Activated CD4-positive, alpha-beta T cell treated with anti-CD3 and anti-CD28 coated beads, Interleukin-2, amount 10 ng/mL, durations not matched to agents 24 days and 14 days (primary cell): Measurements from ENCODE around the gene TTC33. TPM values are rescaled to one million over a fixed set of nuclear protein-coding genes. Genes with fewer than 3 reads are reported as not detected.
"Not testable (repeated sequence)": the region's sequence is repeated elsewhere in the genome, so short reads cannot be mapped to it uniquely, and the experiment has no call there.

Experiments
- DNase-seq: peaks from one replicate; pipeline ENCODE4 v3.0.0; 2022
- H3K27ac Mint-ChIP-seq: one replicate; pipeline ENCODE4 v1.8.0; 2022; ENCODE audit warnings: mild to moderate bottlenecking, mixed read lengths
- H3K27me3 Mint-ChIP-seq: one replicate; pipeline ENCODE4 v1.8.0; 2022; ENCODE audit warnings: mixed read lengths
- H3K36me3 Mint-ChIP-seq: one replicate; pipeline ENCODE4 v1.8.0; 2022; ENCODE audit warnings: low read depth, mild to moderate bottlenecking, mixed read lengths
- H3K4me1 Mint-ChIP-seq: one replicate; pipeline ENCODE4 v1.8.0; 2021; ENCODE audit warnings: mixed read lengths
- H3K4me3 Mint-ChIP-seq: one replicate; pipeline ENCODE4 v1.8.0; 2022; ENCODE audit warnings: mild to moderate bottlenecking, moderate library complexity, mixed read lengths
- H3K9me3 Mint-ChIP-seq: one replicate; pipeline ENCODE4 v1.8.0; 2021; ENCODE audit warnings: mixed read lengths
- intact Hi-C: fragments of 100-400 bp; cut with micrococcal nuclease; formaldehyde crosslinking; loops from one replicate; pipeline ENCODE4 v1.15.1; 2023
- total RNA-seq: library from RNA; stranded (reverse); gene quantifications from 2 replicates; pipeline ENCODE4 v1.2.3, GENCODE V29; 2022

Gene TTC33
- total RNA-seq, 1 donor from 2014 or later = 22.7 TPM

DNA sequence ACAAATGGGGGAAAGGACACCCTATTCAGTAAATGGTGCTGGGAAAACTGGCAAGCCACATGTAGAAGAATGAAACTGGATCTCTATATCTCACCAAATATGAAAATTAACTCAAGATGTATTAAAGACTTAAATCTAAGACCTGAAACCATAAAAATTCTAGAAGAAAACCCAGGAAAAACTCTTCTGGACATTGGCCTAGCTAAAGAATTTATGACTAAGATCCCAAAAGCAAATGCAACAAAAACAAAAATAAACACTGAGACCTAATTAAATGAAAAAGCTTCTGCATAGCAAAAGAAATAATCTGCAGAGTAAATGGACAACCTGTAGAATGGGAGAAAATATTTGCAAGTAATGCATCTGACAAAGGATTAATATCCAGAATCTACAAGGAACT lies 99.7 kb downstream of the TTC33 start:
- Mint-ChIP-seq H3K9me3 (peaks cover 14% of the 10 kb centered on the region), H3K4me1 (peaks cover 62% of the 10 kb centered on the region)
- intact Hi-C loops, H3K27me3 Mint-ChIP-seq, H3K27ac Mint-ChIP-seq, DNase-seq, H3K36me3 Mint-ChIP-seq, H3K4me3 Mint-ChIP-seq: not testable (repeated sequence)

DNA sequence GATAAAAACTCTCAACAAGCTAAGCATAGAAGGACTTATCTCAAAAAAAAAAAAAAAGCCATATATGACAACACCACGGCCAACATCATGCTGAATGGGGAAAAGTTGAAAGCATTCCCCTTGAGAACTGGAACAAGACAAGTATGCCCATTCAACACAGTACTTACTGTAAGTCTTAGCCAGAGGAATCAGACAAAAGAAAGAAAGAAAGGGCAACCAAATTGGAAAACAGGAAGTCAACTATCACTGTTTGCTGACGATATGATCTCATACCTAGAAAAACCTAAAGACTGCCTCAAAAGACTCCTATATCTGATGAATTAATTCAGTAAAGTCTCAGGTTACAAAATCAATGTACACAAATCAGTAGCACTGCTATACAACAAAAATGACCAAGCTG lies 100.6 kb downstream of the TTC33 start:
- Mint-ChIP-seq H3K9me3 (peaks cover 14% of the 10 kb centered on the region), H3K27me3 (no peaks in the 10 kb centered on the region), H3K36me3 (peaks cover 3% of the 10 kb centered on the region), H3K27ac (peak overlapping the region; percentile 90), H3K4me1 (peaks cover 69% of the 10 kb centered on the region), H3K4me3 (peak overlapping the region; percentile 88)
- peak; percentile 68 for DNase-seq
- intact Hi-C loops = loop anchor here (1.0 to 2.0 kb wide), 3 partner anchors 14 to 76 kb away; no protein-coding TSS in a partner anchor

DNA sequence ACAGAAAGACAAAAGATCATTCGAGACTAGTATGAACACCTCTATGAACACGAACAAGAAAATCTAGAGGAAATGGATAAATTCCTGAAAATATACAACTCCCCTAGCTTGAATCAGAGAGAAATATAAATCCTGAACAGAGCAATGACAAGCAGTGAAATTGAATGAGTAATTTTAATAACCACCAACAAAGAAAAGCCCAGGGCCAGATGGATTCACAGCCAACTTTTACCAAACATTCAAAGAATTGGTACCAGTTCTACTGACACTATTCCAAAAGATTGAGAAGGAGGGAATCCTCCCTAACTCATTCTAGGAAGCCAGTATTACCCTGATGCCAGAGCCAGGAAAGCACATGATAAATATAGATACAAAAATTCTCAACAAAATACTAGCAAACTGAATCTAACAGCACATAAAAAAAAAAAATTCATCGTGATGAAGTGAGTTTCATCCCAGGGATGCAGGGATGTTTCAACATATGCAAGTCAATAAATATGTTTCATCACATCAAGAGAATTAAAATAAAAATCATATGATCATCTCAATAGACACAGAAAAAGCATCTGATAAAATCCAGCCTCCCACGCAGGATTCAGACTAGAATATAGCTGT lies 101.3 kb downstream of the TTC33 start:
- Mint-ChIP-seq H3K36me3 (peaks cover 3% of the 10 kb centered on the region), H3K4me1 (peaks cover 75% of the 10 kb centered on the region), H3K27me3 (no peaks in the 10 kb centered on the region), H3K27ac (peak overlapping the region; percentile 95), H3K4me3 (peak overlapping the region; percentile 88), H3K9me3 (peaks cover 13% of the 10 kb centered on the region)
- intact Hi-C loops = loop anchor here (2.0 kb wide), 2 partner anchors 14 to 76 kb away; no protein-coding TSS in a partner anchor
- no peak for DNase-seq

DNA sequence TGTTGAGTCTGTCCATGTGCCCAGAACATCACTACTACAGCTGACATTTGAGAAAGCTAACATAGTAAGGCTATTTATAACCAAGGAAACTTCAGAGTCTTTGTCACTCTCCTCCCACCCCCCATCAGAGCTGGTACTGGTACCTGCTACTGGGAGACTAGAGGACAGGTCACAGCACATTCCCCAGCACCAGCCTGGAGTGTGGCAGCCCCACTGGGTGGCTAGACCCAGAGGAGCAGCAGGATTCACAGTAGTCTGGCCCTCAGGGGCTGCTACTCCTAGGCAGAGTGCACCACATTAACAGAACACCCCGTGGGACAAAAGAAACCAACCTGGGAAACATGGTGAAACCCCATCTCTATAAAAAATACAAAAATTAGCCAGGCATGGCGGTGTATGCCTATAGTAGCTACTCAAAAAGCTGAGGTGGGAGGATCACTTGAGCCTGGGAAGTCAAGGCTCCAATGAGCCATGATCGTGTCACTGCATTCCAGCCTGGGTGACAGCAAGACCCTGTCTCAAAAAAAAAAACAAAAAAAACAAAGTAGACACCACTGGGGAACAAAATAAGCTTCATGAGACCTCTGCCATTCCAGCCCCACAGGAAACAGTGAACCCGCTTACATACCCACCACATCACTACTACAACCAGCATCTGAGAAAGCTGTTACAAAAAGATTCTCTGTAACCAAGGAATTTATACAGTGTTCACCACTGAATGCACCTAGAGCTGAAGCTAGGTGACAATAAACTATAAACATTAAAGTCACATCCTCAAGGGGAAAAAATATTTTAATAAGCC lies 102.3 kb downstream of the TTC33 start:
- DNase-seq = peak; percentile 72
- Mint-ChIP-seq H3K27ac (peak overlapping the region; percentile 95), H3K9me3 (peaks cover 8% of the 10 kb centered on the region), H3K27me3 (no peaks in the 10 kb centered on the region), H3K36me3 (peaks cover 7% of the 10 kb centered on the region), H3K4me1 (peaks cover 75% of the 10 kb centered on the region), H3K4me3 (peak overlapping the region; percentile 88)
- intact Hi-C loops = loop anchor here (2.0 kb wide), 2 partner anchors 13 to 75 kb away; no protein-coding TSS in a partner anchor

DNA sequence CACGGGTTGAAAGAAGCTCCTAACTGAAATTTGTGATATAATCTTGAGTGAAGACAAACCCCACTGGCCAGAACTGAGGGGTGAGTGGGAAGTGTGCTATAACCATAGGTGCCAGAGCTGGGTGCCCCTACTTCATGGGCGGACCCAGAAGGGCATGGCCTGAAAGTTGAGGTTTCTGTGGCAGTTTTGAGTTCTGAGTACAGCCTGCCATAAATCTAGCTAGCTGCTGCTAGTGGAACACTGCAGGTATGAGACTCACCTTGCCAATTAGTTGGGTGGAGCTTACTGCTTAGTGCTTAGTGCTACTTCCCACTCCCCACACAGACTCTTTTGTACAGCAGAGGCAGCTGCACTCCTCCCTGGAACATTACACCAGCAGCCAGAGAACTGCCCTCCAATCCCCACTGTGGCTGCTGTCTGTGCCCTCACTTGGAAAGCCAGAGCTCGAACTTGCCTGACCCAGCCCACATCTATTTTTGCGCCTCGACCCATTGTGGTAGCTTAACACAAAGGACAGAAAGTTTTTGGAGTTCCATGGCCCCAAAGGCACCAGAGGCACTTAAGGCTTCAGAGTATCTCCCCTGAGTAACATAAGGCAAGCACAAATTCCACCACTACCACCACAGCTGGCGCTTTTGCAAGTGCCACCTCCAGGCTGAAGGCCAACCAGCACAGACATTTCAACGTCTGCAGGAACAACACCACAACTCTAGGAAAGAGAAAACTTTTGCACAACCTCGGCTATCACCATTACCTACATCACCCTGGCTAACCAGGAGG lies 103.1 kb downstream of the TTC33 start:
- intact Hi-C loops = no loop called here
- Mint-ChIP-seq H3K4me3 (peak overlapping the region; percentile 88), H3K9me3 (peaks cover 6% of the 10 kb centered on the region), H3K27me3 (no peaks in the 10 kb centered on the region), H3K4me1 (peaks cover 72% of the 10 kb centered on the region), H3K36me3 (peaks cover 13% of the 10 kb centered on the region), H3K27ac (peak overlapping the region; percentile 95)
- peak; percentile 72 for DNase-seq

DNA sequence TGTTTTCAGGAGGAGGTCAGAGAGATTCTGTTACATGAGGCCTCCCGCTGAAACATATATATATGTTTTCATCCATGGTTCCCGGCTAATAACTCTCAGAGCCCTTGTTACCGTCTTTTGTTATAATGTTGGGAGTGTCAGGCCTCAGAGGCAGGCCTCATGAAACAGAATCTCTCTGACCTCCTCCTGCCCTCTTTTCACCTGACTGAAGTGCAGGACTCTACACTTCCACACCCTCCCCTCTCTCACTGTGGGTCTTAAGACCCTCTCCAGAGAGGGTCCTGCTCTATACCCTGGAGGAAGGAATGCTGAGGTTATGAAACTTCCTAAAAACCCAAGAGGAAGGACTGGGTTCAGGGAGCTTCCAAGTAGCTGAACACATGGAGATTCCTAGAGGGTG lies 104.6 kb downstream of the TTC33 start:
- intact Hi-C loops = no loop called here
- Mint-ChIP-seq H3K27ac (no peak overlapping the region), H3K4me3 (no peak overlapping the region)

DNA sequence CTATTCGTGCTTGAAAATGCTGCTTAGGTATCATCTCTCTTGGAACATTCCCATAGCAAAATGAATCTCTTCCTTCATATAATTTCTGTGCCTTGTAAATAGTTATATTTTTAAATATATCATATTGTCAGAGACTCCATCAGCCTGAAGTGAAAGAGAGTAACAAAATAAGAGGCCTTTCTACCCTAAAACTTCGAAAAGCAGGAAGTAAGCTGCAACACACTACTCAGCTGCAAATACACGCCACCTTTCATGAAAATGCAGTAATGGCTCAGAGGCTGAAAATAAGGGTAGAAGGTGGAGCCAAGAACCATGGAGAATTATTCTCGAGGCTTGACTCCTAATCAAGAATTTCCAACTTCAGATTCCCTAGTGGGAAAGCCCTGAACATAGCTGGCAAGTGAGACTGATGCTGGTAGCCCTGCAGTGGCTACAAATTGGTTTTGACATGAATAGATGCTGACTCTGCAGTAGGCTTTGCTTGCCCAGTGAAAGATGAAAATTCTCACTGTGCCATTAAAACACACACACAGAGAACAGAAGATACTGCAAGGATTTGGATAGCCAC lies 106.2 kb downstream of the TTC33 start:
- peaks cover 14% of the 10 kb centered on the region for H3K9me3 Mint-ChIP-seq
- peak overlapping the region; percentile 74 for H3K27ac Mint-ChIP-seq
- DNase-seq = no peak
- intact Hi-C loops = no loop called here
- H3K4me3 Mint-ChIP-seq = peak overlapping the region; percentile 19
- H3K36me3 Mint-ChIP-seq = peaks cover 26% of the 10 kb centered on the region
- no peaks in the 10 kb centered on the region for H3K27me3 Mint-ChIP-seq
- H3K4me1 Mint-ChIP-seq = peaks cover 56% of the 10 kb centered on the region

More for the DNA sequence above, 104.6 kb downstream of the TTC33 start:
- no peaks in the 10 kb centered on the region for H3K27me3 Mint-ChIP-seq
- peaks cover 68% of the 10 kb centered on the region for H3K4me1 Mint-ChIP-seq
- H3K9me3 Mint-ChIP-seq = peaks cover 7% of the 10 kb centered on the region
- H3K36me3 Mint-ChIP-seq = peaks cover 15% of the 10 kb centered on the region
- no peak for DNase-seq

DNA sequence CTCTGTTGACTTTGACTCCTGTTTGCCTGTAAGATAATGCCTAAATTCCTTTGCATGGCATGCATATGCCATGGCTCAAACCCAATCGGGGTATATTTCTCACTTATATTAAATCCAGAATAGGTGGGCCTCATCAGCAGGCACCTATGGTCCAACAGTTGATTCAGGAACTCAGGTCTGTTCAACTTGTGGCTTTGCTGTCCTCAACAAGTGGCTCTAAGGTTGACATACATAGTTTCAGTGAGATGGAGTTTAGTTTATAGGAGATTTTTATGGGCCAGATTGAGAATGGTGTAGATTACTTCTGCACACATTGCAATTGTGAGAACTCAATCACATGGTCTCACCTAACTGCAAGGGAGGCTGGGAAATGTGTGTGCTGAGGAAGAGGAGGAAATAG lies 107.6 kb downstream of the TTC33 start:
- H3K4me3 Mint-ChIP-seq = no peak overlapping the region
- intact Hi-C loops = no loop called here
- peaks cover 33% of the 10 kb centered on the region for H3K36me3 Mint-ChIP-seq
- H3K27ac Mint-ChIP-seq = no peak overlapping the region
- H3K27me3 Mint-ChIP-seq = no peaks in the 10 kb centered on the region
- no peak for DNase-seq
- H3K4me1 Mint-ChIP-seq = peaks cover 42% of the 10 kb centered on the region
- peaks cover 21% of the 10 kb centered on the region for H3K9me3 Mint-ChIP-seq

DNA sequence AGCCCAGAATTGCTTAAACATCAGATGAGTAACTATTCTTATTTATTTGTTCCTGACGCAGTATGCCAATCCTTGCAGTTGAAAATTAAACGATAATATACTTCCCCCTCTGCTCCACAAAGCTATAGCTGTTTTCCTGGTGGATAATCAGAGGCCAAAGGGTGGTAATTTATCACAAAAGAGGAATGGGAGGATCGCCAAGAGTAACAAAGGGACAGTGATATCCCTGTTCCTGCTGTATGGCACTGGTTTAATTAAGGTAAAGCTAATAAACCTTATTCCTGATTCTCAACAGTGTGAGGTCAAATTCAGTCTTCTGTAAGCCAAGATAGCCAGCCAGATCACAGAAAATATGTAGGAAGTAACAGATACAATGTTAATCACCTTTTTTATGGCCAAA lies 109.5 kb downstream of the TTC33 start:
- Mint-ChIP-seq H3K36me3 (peaks cover 33% of the 10 kb centered on the region), H3K27ac (no peak overlapping the region), H3K4me3 (no peak overlapping the region), H3K9me3 (peaks cover 21% of the 10 kb centered on the region), H3K4me1 (peaks cover 30% of the 10 kb centered on the region), H3K27me3 (no peaks in the 10 kb centered on the region)
- DNase-seq = no peak
- intact Hi-C loops = no loop called here

DNA sequence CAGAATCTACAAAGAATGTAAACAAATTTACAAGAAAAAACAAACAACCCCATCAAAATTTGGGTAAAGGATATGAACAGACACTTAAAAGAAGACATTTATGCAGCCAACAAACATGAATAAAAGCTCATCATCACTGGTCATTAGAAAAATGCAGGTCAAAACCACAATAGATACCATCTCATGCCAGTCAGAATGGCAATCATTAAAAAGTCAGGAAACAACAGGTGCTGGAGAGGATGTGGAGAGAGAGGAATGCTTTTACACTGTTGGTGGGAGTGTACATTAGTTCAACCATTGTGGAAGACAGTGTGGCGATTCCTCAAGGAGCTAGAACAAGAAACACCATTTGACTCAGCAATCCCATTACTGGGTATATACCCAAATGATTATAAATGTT lies 116.2 kb downstream of the TTC33 start:
- H3K36me3 Mint-ChIP-seq = peaks cover 52% of the 10 kb centered on the region
- H3K4me3 Mint-ChIP-seq, DNase-seq, intact Hi-C loops, H3K27ac Mint-ChIP-seq, H3K27me3 Mint-ChIP-seq, H3K4me1 Mint-ChIP-seq: not testable (repeated sequence)
- H3K9me3 Mint-ChIP-seq = peaks cover 48% of the 10 kb centered on the region

DNA sequence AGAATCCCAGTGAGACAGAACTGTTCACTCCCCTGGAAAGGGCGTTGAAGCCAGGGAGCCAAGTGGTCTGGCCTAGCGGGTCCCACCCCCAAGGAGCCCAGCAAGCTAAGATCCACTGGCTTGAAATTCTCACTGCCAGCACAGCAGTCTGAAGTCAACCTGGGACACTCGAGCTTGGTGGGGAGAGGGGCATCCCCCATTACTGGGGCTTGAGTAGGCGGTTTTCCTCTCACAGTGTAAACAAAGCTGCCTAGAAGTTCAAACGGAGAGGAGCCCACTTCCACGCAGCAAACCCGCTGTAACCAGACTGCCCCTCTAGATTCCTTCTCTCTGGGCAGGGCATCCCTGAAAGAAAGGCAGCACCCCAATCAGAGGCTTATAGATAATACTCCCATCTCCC lies 121.2 kb downstream of the TTC33 start:
- Mint-ChIP-seq H3K36me3 (peaks cover 44% of the 10 kb centered on the region), H3K27ac (no peak overlapping the region), H3K9me3 (peaks cover 38% of the 10 kb centered on the region), H3K4me3 (no peak overlapping the region), H3K27me3 (no peaks in the 10 kb centered on the region), H3K4me1 (peaks cover 2% of the 10 kb centered on the region)
- no peak for DNase-seq
- intact Hi-C loops = no loop called here

DNA sequence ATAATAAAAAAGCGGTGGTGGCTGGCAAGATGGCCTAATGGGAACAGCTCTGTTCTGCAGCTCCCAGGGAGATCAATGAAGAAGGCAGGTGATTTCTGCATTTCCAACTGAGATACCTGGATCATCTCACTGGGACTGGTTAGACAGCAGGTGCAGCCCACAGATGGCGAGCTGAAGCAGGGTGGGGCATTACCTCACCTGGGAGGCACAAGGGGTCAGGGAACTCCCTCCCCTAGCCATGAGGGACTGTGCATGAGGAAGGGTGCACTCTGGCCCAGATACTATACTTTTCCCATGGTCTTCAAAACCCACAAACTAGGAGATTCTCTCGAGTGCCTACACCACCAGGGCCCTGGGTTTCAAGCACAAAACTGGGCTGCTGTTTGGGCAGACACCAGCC lies 121.6 kb downstream of the TTC33 start:
- H3K27me3 Mint-ChIP-seq = no peaks in the 10 kb centered on the region
- peaks cover 34% of the 10 kb centered on the region for H3K9me3 Mint-ChIP-seq
- H3K27ac Mint-ChIP-seq = no peak overlapping the region
- no peak for DNase-seq
- intact Hi-C loops = no loop called here
- H3K4me1 Mint-ChIP-seq = peaks cover 2% of the 10 kb centered on the region
- H3K36me3 Mint-ChIP-seq = peaks cover 40% of the 10 kb centered on the region
- no peak overlapping the region for H3K4me3 Mint-ChIP-seq

DNA sequence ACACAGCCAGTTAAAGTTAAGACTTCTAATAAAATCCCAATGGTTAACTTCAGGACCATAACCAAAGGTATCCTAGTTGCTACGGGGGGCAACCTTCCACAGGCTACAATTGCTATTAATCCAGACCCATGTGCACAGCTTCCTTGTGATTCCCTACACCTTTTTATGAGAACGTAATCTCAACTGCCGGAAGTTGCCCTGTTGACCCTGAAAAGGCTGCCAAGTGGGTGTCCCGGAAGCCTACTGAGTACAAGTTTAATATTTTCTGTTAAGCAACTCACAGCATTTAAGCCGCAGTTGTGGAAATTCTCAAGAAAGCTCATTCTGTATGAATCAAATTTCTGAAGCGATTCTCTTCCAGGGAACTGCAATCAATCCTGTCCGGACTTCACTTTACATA lies 124.5 kb downstream of the TTC33 start:
- intact Hi-C loops = no loop called here
- no peak overlapping the region for H3K27ac Mint-ChIP-seq
- DNase-seq = no peak
- H3K36me3 Mint-ChIP-seq = peaks cover 15% of the 10 kb centered on the region
- peaks cover 15% of the 10 kb centered on the region for H3K9me3 Mint-ChIP-seq
- H3K4me3 Mint-ChIP-seq = no peak overlapping the region
- H3K4me1 Mint-ChIP-seq = peaks cover 6% of the 10 kb centered on the region
- no peaks in the 10 kb centered on the region for H3K27me3 Mint-ChIP-seq
